ENCODE data around the gene THBS2.
"Not testable (repeated sequence)": the region's sequence is repeated elsewhere in the genome, so short reads cannot be mapped to it uniquely, and the experiment has no call there.

Gene THBS2

GRCh38 chr6:169217972-169218371 is 35.7 kb downstream of the THBS2 start:
- H3K9me3 ChIP-seq (replicated peaks; ENCODE audit: insufficient read depth, low read length): no peaks in the 10 kb centered on the region

GRCh38 chr6:169216830-169217229 is 36.8 kb downstream of the THBS2 start:
- TF ChIP-seq CTCF (IDR thresholded peaks at IDR 0.05; ENCODE audit: low read length) (no peak), EZH2 (optimal IDR thresholded peaks at IDR 0.05; ENCODE audit: low read depth, low read length) (no peak), EZH2phosphoT487 (IDR thresholded peaks at IDR 0.05; ENCODE audit: low read length) (no peak)
- no peaks in the 10 kb centered on the region for H3K79me2 ChIP-seq (ENCODE audit: low read length)
- no peak overlapping the region for H2AFZ ChIP-seq (ENCODE audit: low read length)
- H3K36me3 ChIP-seq (replicated peaks; ENCODE audit: insufficient read depth, low read length): no peaks in the 10 kb centered on the region
- no peak overlapping the region for H3K4me2 ChIP-seq (ENCODE audit: low read depth, low read length)
- no peak overlapping the region for H3K27ac ChIP-seq (ENCODE audit: low read length)
- no peaks in the 10 kb centered on the region for H3K9me3 ChIP-seq (replicated peaks; ENCODE audit: insufficient read depth, low read length)
- no peak overlapping the region for H3K9ac ChIP-seq (ENCODE audit: low read length)
- H3K4me1 ChIP-seq (ENCODE audit: low read length): no peaks in the 10 kb centered on the region
- no peaks in the 10 kb centered on the region for H3F3A ChIP-seq (ENCODE audit: insufficient read depth, low read length)
- no peaks in the 10 kb centered on the region for H3K9me2 ChIP-seq (replicated peaks; ENCODE audit: insufficient read depth, low read length)
- no peak for DNase-seq
- H4K20me1 ChIP-seq (ENCODE audit: insufficient read depth, low read length): no peaks in the 10 kb centered on the region
- H3K27me3 ChIP-seq (replicated peaks; ENCODE audit: insufficient read depth, low read length): no peaks in the 10 kb centered on the region
- no peak overlapping the region for H3K4me3 ChIP-seq (ENCODE audit: low read length)

More at GRCh38 chr6:169217972-169218371, 35.7 kb downstream of the THBS2 start:
- Histone ChIP-seq H3K79me2 (ENCODE audit: low read length) (no peaks in the 10 kb centered on the region), H3K4me3 (ENCODE audit: low read length) (no peak overlapping the region), H3K27ac (ENCODE audit: low read length) (no peak overlapping the region), H3K36me3 (replicated peaks; ENCODE audit: insufficient read depth, low read length) (no peaks in the 10 kb centered on the region), H3K4me1 (ENCODE audit: low read length) (no peaks in the 10 kb centered on the region), H3K27me3 (replicated peaks; ENCODE audit: insufficient read depth, low read length) (no peaks in the 10 kb centered on the region), H4K20me1 (ENCODE audit: insufficient read depth, low read length) (no peaks in the 10 kb centered on the region), H2AFZ (ENCODE audit: low read length) (no peak overlapping the region), H3K9ac (ENCODE audit: low read length) (no peak overlapping the region), H3K9me2 (replicated peaks; ENCODE audit: insufficient read depth, low read length) (no peaks in the 10 kb centered on the region), H3K4me2 (ENCODE audit: low read depth, low read length) (no peak overlapping the region), H3F3A (ENCODE audit: insufficient read depth, low read length) (no peaks in the 10 kb centered on the region)
- no peak for TF ChIP-seq EZH2phosphoT487 (IDR thresholded peaks at IDR 0.05; ENCODE audit: low read length)
- DNase-seq: no peak

DNA sequence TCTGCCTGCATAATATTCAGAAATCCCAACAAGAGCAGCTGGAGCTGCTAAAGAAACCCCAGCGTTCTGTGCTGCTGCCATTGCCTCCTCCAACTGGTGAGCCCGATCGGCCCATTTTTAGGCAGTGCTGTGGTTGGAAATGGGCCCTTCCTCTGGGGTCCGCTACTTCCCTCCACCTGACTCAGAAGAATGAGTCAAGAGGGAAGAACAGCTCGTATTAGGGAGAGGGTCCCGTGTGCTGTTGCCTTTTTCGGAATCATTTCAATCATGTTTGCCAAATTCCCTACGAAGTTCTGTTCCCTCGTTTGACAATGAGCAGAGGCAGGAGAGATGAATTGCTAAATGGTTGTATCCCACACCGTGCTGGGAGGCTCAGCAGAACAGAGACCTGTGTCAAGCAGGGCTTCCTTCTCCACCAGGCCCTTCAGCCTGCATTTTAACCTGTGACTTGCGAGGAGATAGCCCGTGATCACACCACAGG is 38.4 kb downstream of the THBS2 start:
- Histone ChIP-seq H3K27ac (ENCODE audit: low read length) (no peak overlapping the region), H3K9me3 (replicated peaks; ENCODE audit: insufficient read depth, low read length) (no peaks in the 10 kb centered on the region), H3K79me2 (ENCODE audit: low read length) (no peaks in the 10 kb centered on the region), H4K20me1 (ENCODE audit: insufficient read depth, low read length) (no peaks in the 10 kb centered on the region), H2AFZ (ENCODE audit: low read length) (no peak overlapping the region), H3K4me3 (ENCODE audit: low read length) (no peak overlapping the region), H3K9ac (ENCODE audit: low read length) (no peak overlapping the region), H3F3A (ENCODE audit: insufficient read depth, low read length) (no peaks in the 10 kb centered on the region), H3K4me2 (ENCODE audit: low read depth, low read length) (no peak overlapping the region), H3K9me2 (replicated peaks; ENCODE audit: insufficient read depth, low read length) (no peaks in the 10 kb centered on the region), H3K36me3 (replicated peaks; ENCODE audit: insufficient read depth, low read length) (no peaks in the 10 kb centered on the region), H3K27me3 (replicated peaks; ENCODE audit: insufficient read depth, low read length) (no peaks in the 10 kb centered on the region), H3K4me1 (ENCODE audit: low read length) (no peaks in the 10 kb centered on the region)
- DNase-seq: no peak
- TF ChIP-seq EZH2phosphoT487 (IDR thresholded peaks at IDR 0.05; ENCODE audit: low read length) (no peak), CTCF (IDR thresholded peaks at IDR 0.05; ENCODE audit: low read length) (no peak), EZH2 (optimal IDR thresholded peaks at IDR 0.05; ENCODE audit: low read depth, low read length) (no peak)

- not testable (repeated sequence) for H3K9ac ChIP-seq (ENCODE audit: low read length); H3K4me3 ChIP-seq (ENCODE audit: low read length); H3K27me3 ChIP-seq (replicated peaks; ENCODE audit: insufficient read depth, low read length); DNase-seq; H2AFZ ChIP-seq (ENCODE audit: low read length); H3K9me2 ChIP-seq (replicated peaks; ENCODE audit: insufficient read depth, low read length); H3K79me2 ChIP-seq (ENCODE audit: low read length); H3K36me3 ChIP-seq (replicated peaks; ENCODE audit: insufficient read depth, low read length); H4K20me1 ChIP-seq (ENCODE audit: insufficient read depth, low read length); H3F3A ChIP-seq (ENCODE audit: insufficient read depth, low read length); H3K9me3 ChIP-seq (replicated peaks; ENCODE audit: insufficient read depth, low read length); H3K4me2 ChIP-seq (ENCODE audit: low read depth, low read length); H3K27ac ChIP-seq (ENCODE audit: low read length); H3K4me1 ChIP-seq (ENCODE audit: low read length)
Observed at GRCh38 chr6:169214789-169215188, 38.9 kb downstream of the THBS2 start.
